CD4-positive, alpha-beta memory T cell (primary cell): ENCODE data around the gene DYRK2. TPM values are rescaled to one million over a fixed set of nuclear protein-coding genes. Genes with fewer than 3 reads are reported as not detected.

ENCODE experiments used
- CTCF ChIA-PET: fragments of 350-600 bp; sonication (Branson Sonifier 250); formaldehyde crosslinking; loops from one replicate; lab custom pipeline; 2021; ENCODE audit warnings: inconsistent platforms; ENCODE audit not compliant: partially characterized antibody; lab: Charles Lee
- POLR2A ChIA-PET: fragments of 350-600 bp; sonication (Branson Sonifier 250); formaldehyde crosslinking; loops from one replicate; lab custom pipeline; 2021; ENCODE audit not compliant: partially characterized antibody; lab: Charles Lee
- DNase-seq, 5 donors: peaks; one replicate each; pipeline versions ENCODE4 v3.0.0 to v3.0.0-alpha.2; 2020 to 2022; ENCODE audit warnings: mixed read lengths in 1 of 5
- H3K27ac ChIP-seq: one replicate; pipeline ENCODE4 v1.7.0; 2013; ENCODE audit warnings: low read depth, low read length
- H3K27me3 ChIP-seq: 2 replicates; pipeline ENCODE4 v1.7.0; 2013; ENCODE audit warnings: mild to moderate bottlenecking, low read length, moderate library complexity; ENCODE audit not compliant: insufficient read depth
- H3K36me3 ChIP-seq: 2 replicates; pipeline ENCODE4 v1.7.0; 2013; ENCODE audit warnings: mild to moderate bottlenecking, low read length, moderate library complexity; ENCODE audit not compliant: insufficient read depth
- H3K4me1 ChIP-seq: 2 replicates; pipeline ENCODE4 v1.7.0; 2013; ENCODE audit warnings: mild to moderate bottlenecking, low read length, moderate library complexity; ENCODE audit not compliant: insufficient read depth
- H3K4me3 ChIP-seq, 2 donors: one replicate each; pipeline ENCODE4 v1.7.0; 2013; ENCODE audit warnings: low read length in 2 of 2, mild to moderate bottlenecking in 1 of 2
- H3K9me3 ChIP-seq, 2 donors: one replicate each; pipeline ENCODE4 v1.7.0; 2013; ENCODE audit warnings: low read length in 2 of 2, control low read depth in 1 of 2; ENCODE audit not compliant: control insufficient read depth in 1 of 2
- H3K27ac Mint-ChIP-seq, 7 donors: one replicate each; pipeline ENCODE4 v1.8.0; 2020 to 2021; ENCODE audit warnings: mixed read lengths in 7 of 7, mild to moderate bottlenecking in 6 of 7, inconsistent platforms in 3 of 7, moderate library complexity in 3 of 7
- H3K27me3 Mint-ChIP-seq, 2 donors: one replicate each; pipeline ENCODE4 v1.8.0; 2020 to 2021; ENCODE audit warnings: mixed read lengths in 2 of 2
- H3K36me3 Mint-ChIP-seq, 2 donors: one replicate each; pipeline ENCODE4 v1.8.0; 2020 to 2021; ENCODE audit warnings: mixed read lengths in 2 of 2, inconsistent platforms in 1 of 2, mild to moderate bottlenecking in 1 of 2
- H3K4me1 Mint-ChIP-seq, 4 donors: one replicate each; pipeline ENCODE4 v1.8.0; 2020 to 2021; ENCODE audit warnings: mixed read lengths in 4 of 4, mild to moderate bottlenecking in 1 of 4
- H3K4me3 Mint-ChIP-seq, 8 donors: one replicate each; pipeline ENCODE4 v1.8.0; 2020 to 2021; ENCODE audit warnings: mixed read lengths in 8 of 8, mild to moderate bottlenecking in 7 of 8, moderate library complexity in 6 of 8, inconsistent platforms in 3 of 8
- H3K9me3 Mint-ChIP-seq, 8 donors: one replicate each; pipeline ENCODE4 v1.8.0; 2020 to 2021; ENCODE audit warnings: mixed read lengths in 8 of 8, mild to moderate bottlenecking in 5 of 8, inconsistent platforms in 3 of 8, moderate library complexity in 1 of 8
- intact Hi-C: fragments of 100-400 bp; cut with micrococcal nuclease; formaldehyde crosslinking; loops from one replicate; pipeline ENCODE4 v1.15.1; 2023
- polyA plus RNA-seq, 2 donors: library from polyadenylated mRNA; unstranded; fragments of 300-500 nt; fragmentation: Illumina TruSeq; gene quantifications; one replicate each; pipeline ENCODE4 v1.2.3, GENCODE V29; 2021
- total RNA-seq, 2 experiments: library from RNA; stranded (reverse); gene quantifications; one replicate each; pipeline ENCODE4 v1.2.3, GENCODE V29; 2021

The DYRK2 gene
- total and polyA plus RNA-seq, 4 experiments from 2014 or later: 30.8 to 170 (median 123) TPM

DNA sequence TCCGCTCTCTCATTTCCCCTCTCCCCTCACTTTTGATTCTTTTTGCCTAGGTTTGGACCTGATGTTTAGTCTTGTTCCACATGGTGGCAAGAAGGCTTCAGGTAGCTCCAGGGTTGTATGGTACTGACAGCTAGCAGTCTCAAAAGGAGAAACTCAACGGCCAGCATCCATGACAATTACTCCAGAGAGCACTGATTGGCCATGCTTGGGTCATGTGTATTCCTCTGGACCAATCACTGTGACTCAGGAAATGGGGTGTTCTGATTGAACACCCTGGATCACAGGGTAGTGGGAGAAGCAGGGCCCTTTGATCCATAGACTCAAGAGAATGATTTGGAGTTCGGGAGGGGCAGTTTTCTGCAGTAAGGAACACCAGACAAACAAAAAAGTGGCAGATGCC is 45.3 kb downstream of the DYRK2 start:
- peaks cover 32 to 53% (median 43%) of the 10 kb centered on the region in 4 donors for H3K4me1 Mint-ChIP-seq

GRCh38 chr12:67694306-67694900 is 45.9 kb downstream of the DYRK2 start:
- Histone ChIP-seq H3K4me1 (peaks cover 39% of the 10 kb centered on the region), H3K27me3 (no peaks in the 10 kb centered on the region), H3K4me3 (no peak overlapping the region), H3K36me3 (no peaks in the 10 kb centered on the region), H3K9me3 (no peaks in the 10 kb centered on the region), H3K27ac (no peak overlapping the region)
- DNase-seq: no peak
- Mint-ChIP-seq H3K4me3 (no peak overlapping the region), H3K9me3 (peaks cover 0 to 3% (median 0%) of the 10 kb centered on the region in 8 donors), H3K4me1 (peaks cover 35 to 58% (median 48%) of the 10 kb centered on the region in 4 donors), H3K27ac (no peak overlapping the region), H3K27me3 (peaks cover 0 to 2% of the 10 kb centered on the region in 2 donors), H3K36me3 (peaks cover 6 to 12% of the 10 kb centered on the region in 2 donors)
- ChIA-PET POLR2A (no interaction called here), CTCF (interaction anchor here (0.8 kb wide), 1 partner anchor 8 kb away, joined by 4 read pairs; no protein-coding TSS in a partner anchor)
- intact Hi-C loops: loop anchor here (10.0 kb wide), 1 partner anchor 110 kb away; no protein-coding TSS in a partner anchor

More for the DNA sequence above, 45.3 kb downstream of the DYRK2 start:
- peak overlapping the region in 1 of 8 donors; percentile 58 for H3K4me3 Mint-ChIP-seq
- intact Hi-C loops: loop anchor here (10.0 kb wide), 1 partner anchor 111 kb away; no protein-coding TSS in a partner anchor
- Histone ChIP-seq H3K36me3 (no peaks in the 10 kb centered on the region), H3K9me3 (no peaks in the 10 kb centered on the region), H3K27me3 (no peaks in the 10 kb centered on the region), H3K27ac (no peak overlapping the region), H3K4me1 (peaks cover 34% of the 10 kb centered on the region), H3K4me3 (no peak overlapping the region)
- H3K36me3 Mint-ChIP-seq: peaks cover 6 to 17% of the 10 kb centered on the region in 2 donors
- ChIA-PET POLR2A (no interaction called here), CTCF (no interaction called here)
- peaks cover 0 to 3% (median 0%) of the 10 kb centered on the region in 8 donors for H3K9me3 Mint-ChIP-seq
- peaks cover 0 to 2% of the 10 kb centered on the region in 2 donors for H3K27me3 Mint-ChIP-seq
- DNase-seq: no peak
- H3K27ac Mint-ChIP-seq: no peak overlapping the region

DNA sequence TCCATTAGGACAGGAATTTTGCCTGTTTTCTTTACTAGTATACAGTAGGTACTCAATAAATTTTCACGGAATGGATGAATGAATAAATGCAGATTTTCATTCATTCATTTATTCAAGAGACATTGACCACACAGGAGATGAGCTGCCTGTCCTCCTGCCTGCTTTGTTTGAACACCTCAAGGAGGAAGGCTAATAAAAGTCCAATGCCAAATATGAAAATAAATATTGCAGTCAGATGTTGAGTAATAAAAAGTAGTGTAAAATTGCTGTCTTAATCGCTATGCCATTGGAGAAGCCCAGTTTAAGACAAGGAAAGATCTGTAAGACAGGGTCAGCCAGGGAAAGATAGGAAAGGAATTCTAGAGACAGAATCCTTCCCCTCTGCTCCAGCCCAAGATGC is 47.4 kb downstream of the DYRK2 start:
- intact Hi-C loops: loop anchor here (5.0 to 10.0 kb wide), 3 partner anchors 34 to 109 kb away; no protein-coding TSS in a partner anchor
- Mint-ChIP-seq H3K4me3 (no peak overlapping the region), H3K9me3 (peaks cover 0 to 3% (median 0%) of the 10 kb centered on the region in 8 donors), H3K27ac (no peak overlapping the region), H3K4me1 (peaks cover 41 to 65% (median 53%) of the 10 kb centered on the region in 4 donors), H3K27me3 (peaks cover 0 to 2% of the 10 kb centered on the region in 2 donors), H3K36me3 (peaks cover 6 to 9% of the 10 kb centered on the region in 2 donors)
- H3K9me3 ChIP-seq: no peaks in the 10 kb centered on the region
- no peak overlapping the region for H3K4me3 ChIP-seq
- DNase-seq: no peak
- H3K27me3 ChIP-seq: no peaks in the 10 kb centered on the region
- ChIA-PET POLR2A (interaction anchor here (2.9 kb wide), 1 partner anchor 48 kb away, joined by 13 read pairs; the partner anchor contains the start of gene DYRK2), CTCF (no interaction called here)
- no peak overlapping the region for H3K27ac ChIP-seq
- H3K4me1 ChIP-seq: peaks cover 43% of the 10 kb centered on the region
- H3K36me3 ChIP-seq: no peaks in the 10 kb centered on the region

GRCh38 chr12:67697443-67697842 is 48.9 kb downstream of the DYRK2 start:
- H3K36me3 ChIP-seq: no peaks in the 10 kb centered on the region
- no peak overlapping the region for H3K27ac ChIP-seq
- peak overlapping the region; percentile 26 to 88 (median 71) for H3K27ac Mint-ChIP-seq
- DNase-seq: peak; percentile 64 to 78 (median 67)
- H3K27me3 Mint-ChIP-seq: peaks cover 0 to 2% of the 10 kb centered on the region in 2 donors
- ChIA-PET POLR2A (interaction anchor here (0.9 to 2.9 kb wide), 4 partner anchors 47 to 213 kb away, joined by 3 to 13 read pairs (median 4); partner anchors contain the start of gene DYRK2), CTCF (no interaction called here)
- H3K4me3 ChIP-seq: no peak overlapping the region
- H3K4me1 Mint-ChIP-seq: peaks cover 39 to 62% (median 49%) of the 10 kb centered on the region in 4 donors
- H3K4me1 ChIP-seq: peaks cover 43% of the 10 kb centered on the region
- peaks cover 0 to 4% of the 10 kb centered on the region in 2 donors for H3K36me3 Mint-ChIP-seq
- H3K4me3 Mint-ChIP-seq: peak overlapping the region in 6 of 8 donors; percentile 62 to 88 (median 79)
- peaks cover 0 to 2% (median 0%) of the 10 kb centered on the region in 8 donors for H3K9me3 Mint-ChIP-seq
- no peaks in the 10 kb centered on the region for H3K27me3 ChIP-seq
- intact Hi-C loops: loop anchor here (5.0 to 10.0 kb wide), 3 partner anchors 35 to 107 kb away; no protein-coding TSS in a partner anchor
- no peaks in the 10 kb centered on the region for H3K9me3 ChIP-seq

- Histone ChIP-seq H3K27ac (no peak overlapping the region), H3K4me1 (peaks cover 43% of the 10 kb centered on the region), H3K4me3 (no peak overlapping the region), H3K36me3 (no peaks in the 10 kb centered on the region), H3K9me3 (no peaks in the 10 kb centered on the region), H3K27me3 (no peaks in the 10 kb centered on the region)
- Mint-ChIP-seq H3K36me3 (peaks cover 0 to 4% of the 10 kb centered on the region in 2 donors), H3K4me1 (peaks cover 40 to 62% (median 49%) of the 10 kb centered on the region in 4 donors), H3K27me3 (peaks cover 0 to 2% of the 10 kb centered on the region in 2 donors), H3K9me3 (peaks cover 0 to 2% (median 0%) of the 10 kb centered on the region in 8 donors), H3K27ac (peak overlapping the region; percentile 26 to 95 (median 88)), H3K4me3 (peak overlapping the region; percentile 21 to 88 (median 82))
- CTCF ChIA-PET: no interaction called here
- intact Hi-C loops: loop anchor here (2.0 to 10.0 kb wide), 4 partner anchors 36 to 107 kb away; no protein-coding TSS in a partner anchor
- DNase-seq: no peak
- POLR2A ChIA-PET: interaction anchor here (0.9 to 2.9 kb wide), 4 partner anchors 47 to 214 kb away, joined by 3 to 13 read pairs (median 4); partner anchors contain the start of gene DYRK2
Measured at GRCh38 chr12:67697967-67698366, 49.4 kb downstream of the DYRK2 start.

GRCh38 chr12:67698672-67699581 is 50.4 kb downstream of the DYRK2 start:
- POLR2A ChIA-PET: interaction anchor here (1.5 to 2.9 kb wide), 2 partner anchors 51 to 215 kb away, joined by 3 to 13 read pairs; partner anchors contain the start of gene DYRK2
- CTCF ChIA-PET: no interaction called here

More at GRCh38 chr12:67698672-67699581, 50.4 kb downstream of the DYRK2 start:
- Histone ChIP-seq H3K27me3 (no peaks in the 10 kb centered on the region), H3K36me3 (no peaks in the 10 kb centered on the region), H3K4me3 (peak overlapping the region; percentile 18 to 53), H3K27ac (peak overlapping the region; percentile 5), H3K9me3 (no peaks in the 10 kb centered on the region), H3K4me1 (peaks cover 43% of the 10 kb centered on the region)
- Mint-ChIP-seq H3K4me1 (peaks cover 40 to 59% (median 50%) of the 10 kb centered on the region in 4 donors), H3K27me3 (peaks cover 0 to 2% of the 10 kb centered on the region in 2 donors), H3K9me3 (peaks cover 0 to 2% (median 0%) of the 10 kb centered on the region in 8 donors), H3K27ac (peak overlapping the region; percentile 71 to 95 (median 90)), H3K4me3 (peak overlapping the region; percentile 78 to 88 (median 85)), H3K36me3 (peaks cover 0 to 4% of the 10 kb centered on the region in 2 donors)
- intact Hi-C loops: loop anchor here (2.0 to 10.0 kb wide), 4 partner anchors 37 to 106 kb away; no protein-coding TSS in a partner anchor
- DNase-seq: peak; percentile 43 to 74 (median 51)
